Measurements from ENCODE around the gene FAM136A. TPM values are rescaled to one million over a fixed set of nuclear protein-coding genes. Genes with fewer than 3 reads are reported as not detected.

FAM136A gene
- total and polyA plus RNA-seq, 2 donors (not counting 1 experiment from before 2014, with no cell fraction given), result 31.1 to 41.6 TPM

DNA sequence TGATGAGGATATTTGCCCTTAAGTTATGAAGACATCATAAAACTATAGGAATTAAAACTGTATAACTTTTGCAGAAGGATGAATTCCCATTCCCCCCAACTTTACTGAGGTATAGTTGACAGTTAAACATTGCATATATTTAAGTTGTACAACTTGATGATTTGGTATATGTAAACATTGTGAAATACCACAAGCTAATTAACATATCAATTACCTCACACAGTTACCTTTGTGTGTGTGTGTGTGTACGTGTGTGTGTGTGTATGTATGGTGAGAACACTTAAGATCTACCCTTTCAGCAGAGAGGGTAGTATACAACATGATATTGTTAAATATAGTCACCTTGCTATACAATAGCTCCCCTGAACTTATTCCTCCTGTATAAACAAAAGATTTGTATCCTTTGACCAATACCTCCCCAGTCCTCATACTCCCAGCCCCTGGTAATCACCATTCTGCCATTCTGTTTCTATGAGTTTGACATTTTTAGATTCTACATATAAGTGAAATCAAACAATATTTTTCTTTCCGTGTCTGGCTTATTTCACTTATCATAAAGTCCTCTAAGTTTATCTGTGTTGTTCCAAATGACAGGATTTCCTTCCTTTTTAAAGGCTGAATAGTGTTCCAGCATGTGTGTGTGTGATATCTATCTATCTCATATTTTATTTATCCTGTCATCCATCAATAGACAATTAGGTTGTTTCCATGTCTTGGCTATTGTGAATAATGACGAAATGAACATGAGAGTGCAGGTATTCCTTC lies 48.2 kb upstream of the FAM136A start:
- DNase-seq (no peak), ATAC-seq (ENCODE audit: low read depth) (no peak)
- peaks cover 0 to 16% (median 0%) of the 10 kb centered on the region in 4 experiments for H3K27me3 ChIP-seq (replicated peaks in 1 of 4; ENCODE audit: control extremely low read depth in 1 of 4, control insufficient read depth in 3 of 4, insufficient read depth in 4 of 4, low read length in 3 of 4)
- no peak overlapping the region for H3K4me3 ChIP-seq (ENCODE audit: control extremely low read depth in 1 of 5, extremely low read depth in 1 of 5, insufficient read depth in 1 of 5, low read depth in 2 of 5, low read length in 4 of 5)
- no peak overlapping the region for H3K27ac ChIP-seq (ENCODE audit: low read length in 2 of 2)
- no peak overlapping the region for H3K4me2 ChIP-seq (replicated peaks; ENCODE audit: low read depth, low read length, poor library complexity, severe bottlenecking)
- H3K9ac ChIP-seq (ENCODE audit: low read length), result no peak overlapping the region
- no peak overlapping the region for H2AFZ ChIP-seq (ENCODE audit: insufficient read depth, low read depth, low read length, poor library complexity, severe bottlenecking)
- POLR2A ChIA-PET, result no interaction called here
- H4K20me1 ChIP-seq (ENCODE audit: control insufficient read depth, insufficient read depth, low read length, poor library complexity, severe bottlenecking), result no peaks in the 10 kb centered on the region
- peaks cover 49% of the 10 kb centered on the region for H3K27me3 Mint-ChIP-seq
- H3K4me1 Mint-ChIP-seq, result no peaks in the 10 kb centered on the region
- H3K36me3 ChIP-seq (replicated peaks in 1 of 2; ENCODE audit: control extremely low read depth in 1 of 2, control insufficient read depth in 1 of 2, extremely low read depth in 1 of 2, insufficient read depth in 2 of 2, low read length in 1 of 2), result no peaks in the 10 kb centered on the region
- no CpG with 5 or more reads among the region's 3 CpGs for WGBS (ENCODE audit: insufficient coverage)
- H3K9me3 Mint-ChIP-seq (ENCODE audit: insufficient read depth), result no peaks in the 10 kb centered on the region
- H3K27ac Mint-ChIP-seq, result no peak overlapping the region
- H3K79me2 ChIP-seq (ENCODE audit: control insufficient read depth, insufficient read depth, low read length), result no peaks in the 10 kb centered on the region
- TF ChIP-seq EZH2 (IDR thresholded peaks at IDR 0.05; ENCODE audit: borderline replicate concordance, insufficient read depth, low read depth, low read length, poor library complexity, severe bottlenecking), result no peak
- TF ChIP-seq, protein P1, sequence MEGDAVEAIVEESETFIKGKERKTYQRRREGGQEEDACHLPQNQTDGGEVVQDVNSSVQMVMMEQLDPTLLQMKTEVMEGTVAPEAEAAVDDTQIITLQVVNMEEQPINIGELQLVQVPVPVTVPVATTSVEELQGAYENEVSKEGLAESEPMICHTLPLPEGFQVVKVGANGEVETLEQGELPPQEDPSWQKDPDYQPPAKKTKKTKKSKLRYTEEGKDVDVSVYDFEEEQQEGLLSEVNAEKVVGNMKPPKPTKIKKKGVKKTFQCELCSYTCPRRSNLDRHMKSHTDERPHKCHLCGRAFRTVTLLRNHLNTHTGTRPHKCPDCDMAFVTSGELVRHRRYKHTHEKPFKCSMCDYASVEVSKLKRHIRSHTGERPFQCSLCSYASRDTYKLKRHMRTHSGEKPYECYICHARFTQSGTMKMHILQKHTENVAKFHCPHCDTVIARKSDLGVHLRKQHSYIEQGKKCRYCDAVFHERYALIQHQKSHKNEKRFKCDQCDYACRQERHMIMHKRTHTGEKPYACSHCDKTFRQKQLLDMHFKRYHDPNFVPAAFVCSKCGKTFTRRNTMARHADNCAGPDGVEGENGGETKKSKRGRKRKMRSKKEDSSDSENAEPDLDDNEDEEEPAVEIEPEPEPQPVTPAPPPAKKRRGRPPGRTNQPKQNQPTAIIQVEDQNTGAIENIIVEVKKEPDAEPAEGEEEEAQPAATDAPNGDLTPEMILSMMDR (IDR thresholded peaks at IDR 0.05), result no peak
- intact Hi-C loops (cut with micrococcal nuclease), result no loop called here
- CTCF ChIA-PET, result interaction anchor here (1.1 to 1.3 kb wide), 2 partner anchors 8 to 15 kb away, joined by 3 read pairs; no protein-coding TSS in a partner anchor
- no peaks in the 10 kb centered on the region for H3K4me1 ChIP-seq (ENCODE audit: control insufficient read depth in 2 of 2, insufficient read depth in 2 of 2, low read length in 2 of 2)
- no peak overlapping the region for H3K4me3 Mint-ChIP-seq
- no peaks in the 10 kb centered on the region for H3K9me3 ChIP-seq (ENCODE audit: control extremely low read depth in 1 of 3, control insufficient read depth in 2 of 3, insufficient read depth in 1 of 3, low read length in 2 of 3)

DNA sequence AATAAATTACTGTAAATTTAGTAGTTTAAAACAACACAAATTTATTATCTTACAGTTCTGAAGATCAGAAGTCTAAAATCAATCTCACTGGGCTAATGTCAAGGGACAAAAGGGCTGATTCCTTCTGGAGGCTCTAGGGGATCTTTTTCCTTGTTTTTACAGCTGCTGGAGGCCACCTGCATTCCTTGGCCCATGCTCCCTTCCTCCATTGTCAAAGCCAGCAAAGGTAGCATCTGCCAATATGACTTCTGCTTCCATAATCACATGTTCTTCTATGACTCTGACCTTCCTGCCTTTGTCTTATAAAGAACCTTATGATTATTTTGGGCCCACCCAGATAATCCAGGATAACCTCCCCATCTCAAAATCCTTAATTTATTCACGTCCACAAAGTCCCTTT lies 46.0 kb upstream of the FAM136A start:
- no peak overlapping the region for H3K4me2 ChIP-seq (replicated peaks; ENCODE audit: low read depth, low read length, poor library complexity, severe bottlenecking)
- DNase-seq, result no peak
- no peak for ATAC-seq (ENCODE audit: low read depth)
- no peak overlapping the region for H3K4me3 ChIP-seq (ENCODE audit: control extremely low read depth in 1 of 5, extremely low read depth in 1 of 5, insufficient read depth in 1 of 5, low read depth in 2 of 5, low read length in 4 of 5)
- Mint-ChIP-seq H3K9me3 (ENCODE audit: insufficient read depth) (no peaks in the 10 kb centered on the region), H3K27ac (no peak overlapping the region), H3K27me3 (peaks cover 49% of the 10 kb centered on the region), H3K4me1 (no peaks in the 10 kb centered on the region), H3K4me3 (no peak overlapping the region)
- no peaks in the 10 kb centered on the region for H3K9me3 ChIP-seq (ENCODE audit: control extremely low read depth in 1 of 3, control insufficient read depth in 2 of 3, insufficient read depth in 1 of 3, low read length in 2 of 3)
- no peaks in the 10 kb centered on the region for H3K79me2 ChIP-seq (ENCODE audit: control insufficient read depth, insufficient read depth, low read length)
- no peaks in the 10 kb centered on the region for H3K36me3 ChIP-seq (replicated peaks in 1 of 2; ENCODE audit: control extremely low read depth in 1 of 2, control insufficient read depth in 1 of 2, extremely low read depth in 1 of 2, insufficient read depth in 2 of 2, low read length in 1 of 2)
- intact Hi-C loops (cut with micrococcal nuclease), result no loop called here
- H3K27me3 ChIP-seq (replicated peaks in 1 of 4; ENCODE audit: control extremely low read depth in 1 of 4, control insufficient read depth in 3 of 4, insufficient read depth in 4 of 4, low read length in 3 of 4), result peaks cover 0 to 16% (median 2%) of the 10 kb centered on the region in 4 experiments
- H4K20me1 ChIP-seq (ENCODE audit: control insufficient read depth, insufficient read depth, low read length, poor library complexity, severe bottlenecking), result no peaks in the 10 kb centered on the region
- POLR2A ChIA-PET, result no interaction called here
- CTCF ChIA-PET, result no interaction called here
- no peak overlapping the region for H2AFZ ChIP-seq (ENCODE audit: insufficient read depth, low read depth, low read length, poor library complexity, severe bottlenecking)
- no peak overlapping the region for H3K9ac ChIP-seq (ENCODE audit: low read length)
- no peak overlapping the region for H3K27ac ChIP-seq (ENCODE audit: low read length in 2 of 2)
- H3K4me1 ChIP-seq (ENCODE audit: control insufficient read depth in 2 of 2, insufficient read depth in 2 of 2, low read length in 2 of 2), result no peaks in the 10 kb centered on the region
- TF ChIP-seq, protein P1 (IDR thresholded peaks at IDR 0.05), result no peak
- TF ChIP-seq EZH2 (IDR thresholded peaks at IDR 0.05; ENCODE audit: borderline replicate concordance, insufficient read depth, low read depth, low read length, poor library complexity, severe bottlenecking), result no peak
- WGBS (ENCODE audit: insufficient coverage), result no CpG with 5 or more reads among the region's 1 CpG

Measured in B cell (primary cell).